HEK293 (cell line): ENCODE measurements around the gene WDR82.

Source experiments
- CTCF ChIA-PET: fragments of 350-600 bp; formaldehyde crosslinking; extraction: SDS; loops from one replicate; lab custom pipeline; 2021; ENCODE audit warnings: antibody characterized with exemption; lab: Yijun Ruan, JAX
- POLR2A ChIA-PET: fragments of 300-600 bp; formaldehyde crosslinking; extraction: SDS; loops from one replicate; lab custom pipeline; 2020; ENCODE audit warnings: antibody characterized with exemption, inconsistent platforms; lab: Yijun Ruan, JAX
- H3K27ac ChIP-seq: fragments of 200-500 bp; sonication (Bioruptor generic); 2 replicates; pipeline ENCODE4 v1.5.1; 2014; ENCODE audit warnings: low read depth, low read length, control low read depth, inconsistent platforms; ENCODE audit errors: extremely low read depth
- H3K36me3 ChIP-seq, 2 experiments: fragments of 200-500 bp in 1 of 2; sonication (Bioruptor generic) in 1 of 2; 1 replicate in 1 of 2; 2 replicates in 1 of 2; pipeline ENCODE4 v1.5.1; 2014 to 2017; ENCODE audit warnings: inconsistent platforms in 2 of 2, low read length in 2 of 2; ENCODE audit not compliant: control insufficient read depth in 2 of 2, insufficient read depth in 1 of 2
- H3K4me1 ChIP-seq: fragments of 200-500 bp; sonication (Bioruptor generic); 2 replicates; pipeline ENCODE4 v1.5.1; 2014; ENCODE audit warnings: mild to moderate bottlenecking, low read length, inconsistent platforms; ENCODE audit not compliant: control insufficient read depth, insufficient read depth
- H3K4me3 ChIP-seq: 2 replicates; pipeline ENCODE4 v1.5.1; 2011; ENCODE audit warnings: low read depth, mild to moderate bottlenecking, control low read depth, low read length, moderate library complexity
- H3K9me3 ChIP-seq: fragments of 200-500 bp; sonication (Bioruptor generic); 2 replicates; pipeline ENCODE4 v1.5.1; 2014; ENCODE audit warnings: low read depth, low read length, inconsistent platforms; ENCODE audit not compliant: control insufficient read depth, insufficient read depth
- BCL11A ChIP-seq: fragments of 450-650 bp; formaldehyde crosslinking; IDR thresholded peaks from 2 replicates; pipeline ENCODE4 v1.5.1; 2016; ENCODE audit warnings: low read depth, missing biosample characterization, missing genetic modification characterization
- EGR2 ChIP-seq: fragments of 450-650 bp; formaldehyde crosslinking; IDR thresholded peaks from 2 replicates; pipeline ENCODE4 v1.5.1; 2016; ENCODE audit warnings: low read depth, missing biosample characterization, missing genetic modification characterization
- SP7 ChIP-seq: fragments of 450-650 bp; formaldehyde crosslinking; IDR thresholded peaks from 2 replicates; pipeline ENCODE4 v1.5.1; 2016; ENCODE audit warnings: missing biosample characterization, missing genetic modification characterization
- WT1 ChIP-seq: fragments of 450-650 bp; formaldehyde crosslinking; IDR thresholded peaks from 2 replicates; pipeline ENCODE4 v1.5.1; 2016; ENCODE audit warnings: missing biosample characterization, missing genetic modification characterization
- YY2 ChIP-seq: fragments of 450-650 bp; formaldehyde crosslinking; IDR thresholded peaks from 2 replicates; pipeline ENCODE4 v1.5.1; 2016; ENCODE audit warnings: missing biosample characterization, missing genetic modification characterization
- ZBTB44 ChIP-seq: fragments of 450-650 bp; IDR thresholded peaks from 2 replicates; pipeline ENCODE4 v1.5.1; 2018; ENCODE audit warnings: missing biosample characterization, mild to moderate bottlenecking, missing genetic modification characterization
- ZFHX2 ChIP-seq: fragments of 450-650 bp; formaldehyde crosslinking; conservative IDR thresholded peaks from 2 replicates; pipeline ENCODE4 v1.5.1; 2016; ENCODE audit warnings: missing biosample characterization, missing genetic modification characterization
- ZNF133 ChIP-seq: fragments of 450-650 bp; formaldehyde crosslinking; IDR thresholded peaks from 2 replicates; pipeline ENCODE4 v1.5.1; 2016; ENCODE audit warnings: missing biosample characterization, missing genetic modification characterization
- ZNF138 ChIP-seq: fragments of 450-650 bp; formaldehyde crosslinking; IDR thresholded peaks from 2 replicates; pipeline ENCODE4 v1.5.1; 2016; ENCODE audit warnings: missing biosample characterization, missing genetic modification characterization, borderline replicate concordance
- ZNF174 ChIP-seq: fragments of 450-650 bp; formaldehyde crosslinking; IDR thresholded peaks from 2 replicates; pipeline ENCODE4 v1.5.0; 2017; ENCODE audit warnings: missing biosample characterization, mild to moderate bottlenecking, missing genetic modification characterization
- ZNF2 ChIP-seq: fragments of 450-650 bp; formaldehyde crosslinking; IDR thresholded peaks from 2 replicates; pipeline ENCODE4 v1.5.1; 2016; ENCODE audit warnings: missing biosample characterization, missing genetic modification characterization
- ZNF214 ChIP-seq: fragments of 450-650 bp; formaldehyde crosslinking; IDR thresholded peaks from 2 replicates; pipeline ENCODE4 v1.5.1; 2017; ENCODE audit warnings: missing biosample characterization, mild to moderate bottlenecking, missing genetic modification characterization, borderline replicate concordance
- ZNF23 ChIP-seq: fragments of 450-650 bp; formaldehyde crosslinking; IDR thresholded peaks from 2 replicates; pipeline ENCODE4 v1.5.1; 2016; ENCODE audit warnings: missing biosample characterization, missing genetic modification characterization, borderline replicate concordance
- ZNF324 ChIP-seq: fragments of 450-650 bp; formaldehyde crosslinking; IDR thresholded peaks from 2 replicates; pipeline ENCODE4 v1.5.1; 2016; ENCODE audit warnings: missing biosample characterization, missing genetic modification characterization
- ZNF404 ChIP-seq: fragments of 450-650 bp; formaldehyde crosslinking; IDR thresholded peaks from 2 replicates; pipeline ENCODE4 v1.5.1; 2017; ENCODE audit warnings: missing biosample characterization, missing genetic modification characterization
- ZNF48 ChIP-seq: fragments of 450-650 bp; formaldehyde crosslinking; IDR thresholded peaks from 2 replicates; pipeline ENCODE4 v1.5.1; 2016; ENCODE audit warnings: missing biosample characterization, missing genetic modification characterization
- ZNF514 ChIP-seq: fragments of 450-650 bp; formaldehyde crosslinking; IDR thresholded peaks from 2 replicates; pipeline ENCODE4 v1.5.1; 2016; ENCODE audit warnings: missing biosample characterization, missing genetic modification characterization
- ZNF558 ChIP-seq: fragments of 450-650 bp; formaldehyde crosslinking; IDR thresholded peaks from 2 replicates; pipeline ENCODE4 v1.5.1; 2016; ENCODE audit warnings: missing biosample characterization, missing genetic modification characterization
- ZNF580 ChIP-seq: fragments of 450-650 bp; formaldehyde crosslinking; IDR thresholded peaks from 2 replicates; pipeline ENCODE4 v1.5.1; 2016; ENCODE audit warnings: missing biosample characterization, missing genetic modification characterization
- ZNF623 ChIP-seq: fragments of 450-650 bp; formaldehyde crosslinking; IDR thresholded peaks from 2 replicates; pipeline ENCODE4 v1.5.1; 2016; ENCODE audit warnings: missing biosample characterization, missing genetic modification characterization
- ZNF664 ChIP-seq: fragments of 450-650 bp; formaldehyde crosslinking; IDR thresholded peaks from 2 replicates; pipeline ENCODE4 v1.5.1; 2016; ENCODE audit warnings: missing biosample characterization, missing genetic modification characterization
- ZNF692 ChIP-seq: fragments of 450-650 bp; formaldehyde crosslinking; IDR thresholded peaks from 2 replicates; pipeline ENCODE4 v1.5.1; 2016; ENCODE audit warnings: missing biosample characterization, missing genetic modification characterization
- ZNF777 ChIP-seq: fragments of 450-650 bp; formaldehyde crosslinking; IDR thresholded peaks from 2 replicates; pipeline ENCODE4 v1.5.1; 2017; ENCODE audit warnings: missing biosample characterization, missing genetic modification characterization, borderline replicate concordance
- ZSCAN16 ChIP-seq: fragments of 450-650 bp; formaldehyde crosslinking; IDR thresholded peaks from 2 replicates; pipeline ENCODE4 v1.5.1; 2016; ENCODE audit warnings: missing biosample characterization, missing genetic modification characterization
- TF ChIP-seq, protein P1 (sequence below): fragments of 450-650 bp; formaldehyde crosslinking; optimal IDR thresholded peaks from 2 replicates; pipeline ENCODE3; 2016; ENCODE audit warnings: missing biosample characterization, mild to moderate bottlenecking, missing genetic modification characterization
- TF ChIP-seq, protein P2 (sequence below): IDR thresholded peaks from 2 replicates; pipeline ENCODE4 v1.6.1; 2011; ENCODE audit warnings: mild to moderate bottlenecking, low read depth, low read length, borderline replicate concordance

Gene WDR82

DNA sequence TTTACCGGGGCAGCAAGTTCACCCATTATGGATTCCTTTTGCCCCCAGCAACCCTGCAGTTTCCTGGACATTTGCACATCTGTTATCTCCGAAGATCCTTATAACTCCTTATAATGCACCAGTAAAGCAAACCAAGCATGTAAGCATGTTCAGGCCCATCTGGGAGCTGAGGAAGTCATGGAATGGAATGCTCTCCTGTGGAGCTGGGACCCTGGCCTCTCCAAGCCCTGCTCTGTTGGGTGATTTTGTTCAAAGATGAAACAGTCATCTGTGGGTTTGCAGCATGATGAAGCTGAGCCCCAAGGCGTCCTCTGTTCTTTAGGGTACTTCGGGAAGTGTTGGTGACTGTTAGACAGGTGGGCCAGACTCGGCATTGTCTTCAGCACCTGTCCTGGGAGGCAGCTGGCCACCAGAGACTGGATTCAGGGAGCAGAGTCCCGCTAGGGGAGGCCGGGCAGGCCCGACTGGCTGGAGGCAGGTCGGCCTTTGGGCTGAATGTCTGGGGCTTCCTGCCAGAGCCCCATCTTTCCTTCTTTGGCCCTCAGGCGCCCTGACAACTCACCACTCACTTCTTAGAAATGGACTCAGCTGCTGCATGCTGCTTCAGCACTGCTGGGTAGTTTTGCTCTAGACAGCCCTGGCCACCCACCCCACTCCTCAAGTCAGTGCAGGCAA is 41.6 kb upstream of the WDR82 start:
- no peaks in the 10 kb centered on the region for H3K9me3 ChIP-seq
- H3K4me1 ChIP-seq = no peaks in the 10 kb centered on the region
- ChIA-PET POLR2A (interaction anchor here (0.6 kb wide), 1 partner anchor 19 kb away, joined by 3 read pairs; no protein-coding TSS in a partner anchor), CTCF (interaction anchor here (0.9 kb wide), 1 partner anchor 19 kb away, joined by 3 read pairs; no protein-coding TSS in a partner anchor)
- no peak overlapping the region for H3K4me3 ChIP-seq
- H3K27ac ChIP-seq = no peak overlapping the region
- TF ChIP-seq SP7 (tag by site-specific recombination) (no peak), ZNF138 (no peak), ZNF777 (tag by site-specific recombination) (no peak), ZNF558 (tag by site-specific recombination) (no peak), ZNF514 (tag by site-specific recombination) (no peak), ZNF692 (tag by site-specific recombination) (no peak), ZBTB44 (tag by site-specific recombination) (no peak), ZNF2 (tag by site-specific recombination) (no peak), YY2 (no peak), ZNF214 (tag by site-specific recombination) (no peak), ZNF174 (no peak), ZNF623 (tag by site-specific recombination) (no peak), ZNF580 (tag by site-specific recombination) (no peak), ZNF133 (tag by site-specific recombination) (no peak)
- TF ChIP-seq, protein P1, sequence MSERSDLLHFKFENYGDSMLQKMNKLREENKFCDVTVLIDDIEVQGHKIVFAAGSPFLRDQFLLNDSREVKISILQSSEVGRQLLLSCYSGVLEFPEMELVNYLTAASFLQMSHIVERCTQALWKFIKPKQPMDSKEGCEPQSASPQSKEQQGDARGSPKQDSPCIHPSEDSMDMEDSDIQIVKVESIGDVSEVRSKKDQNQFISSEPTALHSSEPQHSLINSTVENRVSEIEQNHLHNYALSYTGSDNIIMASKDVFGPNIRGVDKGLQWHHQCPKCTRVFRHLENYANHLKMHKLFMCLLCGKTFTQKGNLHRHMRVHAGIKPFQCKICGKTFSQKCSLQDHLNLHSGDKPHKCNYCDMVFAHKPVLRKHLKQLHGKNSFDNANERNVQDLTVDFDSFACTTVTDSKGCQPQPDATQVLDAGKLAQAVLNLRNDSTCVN (tag by site-specific recombination) = no peak
- no peaks in the 10 kb centered on the region for H3K36me3 ChIP-seq

GRCh38 chr3:52318186-52318816 is 39.9 kb upstream of the WDR82 start:
- POLR2A ChIA-PET = no interaction called here
- CTCF ChIA-PET = interaction anchor here (0.5 kb wide), 1 partner anchor 22 kb away, joined by 3 read pairs; no protein-coding TSS in a partner anchor

More at GRCh38 chr3:52318186-52318816, 39.9 kb upstream of the WDR82 start:
- Histone ChIP-seq H3K36me3 (no peaks in the 10 kb centered on the region), H3K9me3 (no peaks in the 10 kb centered on the region), H3K27ac (no peak overlapping the region), H3K4me1 (no peaks in the 10 kb centered on the region)
- TF ChIP-seq ZNF324 (tag by site-specific recombination) (no peak), EGR2 (no peak), ZFHX2 (tag by site-specific recombination) (no peak), ZNF23 (tag by site-specific recombination) (no peak), ZNF664 (tag by site-specific recombination) (no peak), WT1 (tag by site-specific recombination) (no peak), ZNF404 (tag by site-specific recombination) (no peak), ZNF48 (no peak), BCL11A (tag by site-specific recombination) (no peak), ZSCAN16 (tag by site-specific recombination) (no peak)
- TF ChIP-seq, protein P2, sequence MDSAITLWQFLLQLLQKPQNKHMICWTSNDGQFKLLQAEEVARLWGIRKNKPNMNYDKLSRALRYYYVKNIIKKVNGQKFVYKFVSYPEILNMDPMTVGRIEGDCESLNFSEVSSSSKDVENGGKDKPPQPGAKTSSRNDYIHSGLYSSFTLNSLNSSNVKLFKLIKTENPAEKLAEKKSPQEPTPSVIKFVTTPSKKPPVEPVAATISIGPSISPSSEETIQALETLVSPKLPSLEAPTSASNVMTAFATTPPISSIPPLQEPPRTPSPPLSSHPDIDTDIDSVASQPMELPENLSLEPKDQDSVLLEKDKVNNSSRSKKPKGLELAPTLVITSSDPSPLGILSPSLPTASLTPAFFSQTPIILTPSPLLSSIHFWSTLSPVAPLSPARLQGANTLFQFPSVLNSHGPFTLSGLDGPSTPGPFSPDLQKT = no peak
- TF ChIP-seq, all 188 proteins: peak for 0
- no peak overlapping the region for H3K4me3 ChIP-seq
